ENCODE results near the gene DIAPH2. TPM values are rescaled to one million over a fixed set of nuclear protein-coding genes. Genes with fewer than 3 reads are reported as not detected.

The DIAPH2 gene
- total and polyA plus RNA-seq, 4 donors = 3.0 to 19.7 (median 11.3) TPM

GRCh38 chrX:97266406-97267121, 581.9 kb downstream of the DIAPH2 start:
- H3K27me3 ChIP-seq (ENCODE audit: control insufficient read depth, insufficient read depth, low read length) = peaks cover 2% of the 10 kb centered on the region
- no CpG with 5 or more reads among the region's 2 CpGs for WGBS (ENCODE audit: insufficient coverage)
- H3K4me3 ChIP-seq (ENCODE audit: low read depth, low read length) = no peak overlapping the region
- no peaks in the 10 kb centered on the region for H3K9me3 ChIP-seq (ENCODE audit: control insufficient read depth, insufficient read depth, low read length)
- no peak for DNase-seq (ENCODE audit: low read depth in 4 of 6, low spot score in 6 of 6)
- H3K27ac ChIP-seq (ENCODE audit: low read depth, low read length) = no peak overlapping the region
- no peaks in the 10 kb centered on the region for H3K36me3 ChIP-seq (ENCODE audit: control insufficient read depth, insufficient read depth, low read length)
- H3K4me1 ChIP-seq (ENCODE audit: control insufficient read depth, insufficient read depth, low read length) = no peaks in the 10 kb centered on the region

GRCh38 chrX:97267396-97268181, 582.9 kb downstream of the DIAPH2 start:
- Histone ChIP-seq H3K27ac (ENCODE audit: low read depth, low read length) (no peak overlapping the region), H3K27me3 (ENCODE audit: control insufficient read depth, insufficient read depth, low read length) (no peaks in the 10 kb centered on the region), H3K4me1 (ENCODE audit: control insufficient read depth, insufficient read depth, low read length) (no peaks in the 10 kb centered on the region), H3K4me3 (ENCODE audit: low read depth, low read length) (no peak overlapping the region), H3K36me3 (ENCODE audit: control insufficient read depth, insufficient read depth, low read length) (no peaks in the 10 kb centered on the region), H3K9me3 (ENCODE audit: control insufficient read depth, insufficient read depth, low read length) (no peaks in the 10 kb centered on the region)
- WGBS (ENCODE audit: insufficient coverage) = no CpG with 5 or more reads among the region's 4 CpGs
- peak in 1 of 6 donors; percentile 20 for DNase-seq (ENCODE audit: low read depth in 4 of 6, low spot score in 6 of 6)

GRCh38 chrX:97268182-97268680, 583.6 kb downstream of the DIAPH2 start:
- Histone ChIP-seq H3K27ac (ENCODE audit: low read depth, low read length) (no peak overlapping the region), H3K36me3 (ENCODE audit: control insufficient read depth, insufficient read depth, low read length) (no peaks in the 10 kb centered on the region), H3K27me3 (ENCODE audit: control insufficient read depth, insufficient read depth, low read length) (no peaks in the 10 kb centered on the region), H3K4me3 (ENCODE audit: low read depth, low read length) (no peak overlapping the region), H3K9me3 (ENCODE audit: control insufficient read depth, insufficient read depth, low read length) (no peaks in the 10 kb centered on the region), H3K4me1 (ENCODE audit: control insufficient read depth, insufficient read depth, low read length) (no peaks in the 10 kb centered on the region)
- WGBS (ENCODE audit: insufficient coverage) = no CpG with 5 or more reads among the region's 2 CpGs
- DNase-seq (ENCODE audit: low read depth in 4 of 6, low spot score in 6 of 6) = no peak

- Histone ChIP-seq H3K36me3 (ENCODE audit: control insufficient read depth, insufficient read depth, low read length) (no peaks in the 10 kb centered on the region), H3K4me3 (ENCODE audit: low read depth, low read length) (no peak overlapping the region), H3K27me3 (ENCODE audit: control insufficient read depth, insufficient read depth, low read length) (no peaks in the 10 kb centered on the region), H3K27ac (ENCODE audit: low read depth, low read length) (no peak overlapping the region), H3K4me1 (ENCODE audit: control insufficient read depth, insufficient read depth, low read length) (no peaks in the 10 kb centered on the region), H3K9me3 (ENCODE audit: control insufficient read depth, insufficient read depth, low read length) (no peaks in the 10 kb centered on the region)
- 98% methylated on average over 7 of the region's 9 CpGs for WGBS (ENCODE audit: insufficient coverage)
- DNase-seq (ENCODE audit: low read depth in 4 of 6, low spot score in 6 of 6) = no peak
Measured at GRCh38 chrX:97284531-97284930, 599.9 kb downstream of the DIAPH2 start.

GRCh38 chrX:97290199-97290598, 605.6 kb downstream of the DIAPH2 start:
- Histone ChIP-seq H3K4me3 (ENCODE audit: low read depth, low read length) (no peak overlapping the region), H3K4me1 (ENCODE audit: control insufficient read depth, insufficient read depth, low read length) (no peaks in the 10 kb centered on the region), H3K9me3 (ENCODE audit: control insufficient read depth, insufficient read depth, low read length) (no peaks in the 10 kb centered on the region), H3K27me3 (ENCODE audit: control insufficient read depth, insufficient read depth, low read length) (no peaks in the 10 kb centered on the region), H3K27ac (ENCODE audit: low read depth, low read length) (no peak overlapping the region), H3K36me3 (ENCODE audit: control insufficient read depth, insufficient read depth, low read length) (no peaks in the 10 kb centered on the region)
- no peak for DNase-seq (ENCODE audit: low read depth in 4 of 6, low spot score in 6 of 6)
- WGBS (ENCODE audit: insufficient coverage) = 46% methylated on average over 1 of the region's 1 CpG

- no peaks in the 10 kb centered on the region for H3K4me1 ChIP-seq (ENCODE audit: control insufficient read depth, insufficient read depth, low read length)
- H3K27me3 ChIP-seq (ENCODE audit: control insufficient read depth, insufficient read depth, low read length) = no peaks in the 10 kb centered on the region
- no peaks in the 10 kb centered on the region for H3K36me3 ChIP-seq (ENCODE audit: control insufficient read depth, insufficient read depth, low read length)
- DNase-seq (ENCODE audit: low read depth in 4 of 6, low spot score in 6 of 6) = no peak
- no peak overlapping the region for H3K27ac ChIP-seq (ENCODE audit: low read depth, low read length)
- H3K4me3 ChIP-seq (ENCODE audit: low read depth, low read length) = no peak overlapping the region
- 80% methylated on average over 2 of the region's 4 CpGs for WGBS (ENCODE audit: insufficient coverage)
- H3K9me3 ChIP-seq (ENCODE audit: control insufficient read depth, insufficient read depth, low read length) = no peaks in the 10 kb centered on the region
Measured at GRCh38 chrX:97294041-97294440, 609.4 kb downstream of the DIAPH2 start.

- Histone ChIP-seq H3K4me3 (ENCODE audit: low read depth, low read length) (no peak overlapping the region), H3K27ac (ENCODE audit: low read depth, low read length) (no peak overlapping the region), H3K4me1 (ENCODE audit: control insufficient read depth, insufficient read depth, low read length) (no peaks in the 10 kb centered on the region), H3K9me3 (ENCODE audit: control insufficient read depth, insufficient read depth, low read length) (no peaks in the 10 kb centered on the region), H3K36me3 (ENCODE audit: control insufficient read depth, insufficient read depth, low read length) (no peaks in the 10 kb centered on the region), H3K27me3 (ENCODE audit: control insufficient read depth, insufficient read depth, low read length) (no peaks in the 10 kb centered on the region)
- 100% methylated on average over 1 of the region's 2 CpGs for WGBS (ENCODE audit: insufficient coverage)
- no peak for DNase-seq (ENCODE audit: low read depth in 4 of 6, low spot score in 6 of 6)
Measured at GRCh38 chrX:97295954-97296353, 611.3 kb downstream of the DIAPH2 start.

- H3K9me3 ChIP-seq (ENCODE audit: control insufficient read depth, insufficient read depth, low read length) = no peaks in the 10 kb centered on the region
- no peaks in the 10 kb centered on the region for H3K4me1 ChIP-seq (ENCODE audit: control insufficient read depth, insufficient read depth, low read length)
- H3K27me3 ChIP-seq (ENCODE audit: control insufficient read depth, insufficient read depth, low read length) = peaks cover 4% of the 10 kb centered on the region
- H3K27ac ChIP-seq (ENCODE audit: low read depth, low read length) = no peak overlapping the region
- no peaks in the 10 kb centered on the region for H3K36me3 ChIP-seq (ENCODE audit: control insufficient read depth, insufficient read depth, low read length)
- no peak overlapping the region for H3K4me3 ChIP-seq (ENCODE audit: low read depth, low read length)
- WGBS (ENCODE audit: insufficient coverage) = no CpG with 5 or more reads among the region's 1 CpG
- DNase-seq (ENCODE audit: low read depth in 4 of 6, low spot score in 6 of 6) = no peak
Measured at GRCh38 chrX:97306771-97307470, 622.3 kb downstream of the DIAPH2 start.

GRCh38 chrX:97308171-97308570, 623.5 kb downstream of the DIAPH2 start:
- Histone ChIP-seq H3K36me3 (ENCODE audit: control insufficient read depth, insufficient read depth, low read length) (no peaks in the 10 kb centered on the region), H3K27me3 (ENCODE audit: control insufficient read depth, insufficient read depth, low read length) (peaks cover 4% of the 10 kb centered on the region), H3K9me3 (ENCODE audit: control insufficient read depth, insufficient read depth, low read length) (no peaks in the 10 kb centered on the region), H3K27ac (ENCODE audit: low read depth, low read length) (no peak overlapping the region), H3K4me1 (ENCODE audit: control insufficient read depth, insufficient read depth, low read length) (no peaks in the 10 kb centered on the region), H3K4me3 (ENCODE audit: low read depth, low read length) (no peak overlapping the region)
- WGBS (ENCODE audit: insufficient coverage) = 100% methylated on average over 1 of the region's 4 CpGs
- no peak for DNase-seq (ENCODE audit: low read depth in 4 of 6, low spot score in 6 of 6)

All from spinal cord (tissue), 10 donors.